Smooth muscle cell (in vitro differentiated cells): ENCODE results near the gene RIMS1. TPM values are rescaled to one million over a fixed set of nuclear protein-coding genes. Genes with fewer than 3 reads are reported as not detected.

Experiments
- DNase-seq: peaks from one replicate; lab custom pipeline; 2025; ENCODE audit not compliant: unreplicated experiment; lab: John Stamatoyannopoulos, UW
- H2AFZ ChIP-seq: fragments of 200-600 bp; sonication (generic); 2 replicates; pipeline ENCODE4 v1.6.0; 2016; ENCODE audit warnings: antibody characterized with exemption, low read depth, mild to moderate bottlenecking
- H3F3A ChIP-seq: fragments of 200-600 bp; sonication (generic); 2 replicates; pipeline ENCODE4 v1.6.0; 2017; ENCODE audit warnings: antibody characterized with exemption, low read depth
- H3K27ac ChIP-seq: fragments of 200-600 bp; sonication (generic); 2 replicates; pipeline ENCODE4 v1.5.1; 2016; ENCODE audit warnings: low read depth, mild to moderate bottlenecking
- H3K27me3 ChIP-seq: fragments of 200-600 bp; sonication (generic); 2 replicates; pipeline ENCODE4 v1.6.1; 2016; ENCODE audit warnings: low read depth, mild to moderate bottlenecking
- H3K36me3 ChIP-seq: fragments of 200-600 bp; sonication (generic); 2 replicates; pipeline ENCODE4 v1.5.1; 2016; ENCODE audit warnings: low read depth
- H3K4me1 ChIP-seq: fragments of 200-600 bp; sonication (generic); 2 replicates; pipeline ENCODE4 v1.5.1; 2016; ENCODE audit warnings: low read depth
- H3K4me2 ChIP-seq: fragments of 200-600 bp; sonication (generic); 2 replicates; pipeline ENCODE4 v1.6.0; 2016; ENCODE audit warnings: mild to moderate bottlenecking
- H3K4me3 ChIP-seq: fragments of 200-600 bp; sonication (generic); 2 replicates; pipeline ENCODE4 v1.5.1; 2016; ENCODE audit warnings: mild to moderate bottlenecking
- H3K79me2 ChIP-seq: fragments of 200-600 bp; sonication (generic); 2 replicates; pipeline ENCODE4 v1.6.0; 2016; ENCODE audit warnings: low read depth, mild to moderate bottlenecking
- H3K9ac ChIP-seq: fragments of 200-600 bp; sonication (generic); 2 replicates; pipeline ENCODE4 v1.6.0; 2016; ENCODE audit warnings: low read depth
- H3K9me3 ChIP-seq: fragments of 200-600 bp; sonication (generic); replicated peaks from 2 replicates; pipeline ENCODE4 v1.5.1; 2016; ENCODE audit warnings: low read depth
- H4K20me1 ChIP-seq: fragments of 200-600 bp; sonication (generic); 2 replicates; pipeline ENCODE4 v1.6.0; 2016; ENCODE audit warnings: low read depth
- CTCF ChIP-seq: fragments of 200-600 bp; sonication (generic); IDR thresholded peaks from 2 replicates; pipeline ENCODE4 v1.5.1; 2017; ENCODE audit warnings: borderline replicate concordance, mild to moderate bottlenecking, antibody characterized with exemption; ENCODE audit not compliant: insufficient read depth, poor library complexity, severe bottlenecking
- WGBS: methylation state at CpG from one replicate; pipeline ENCODE4 v1.1.7; 2016; ENCODE audit warnings: low lambda C conversion rate; 5-methylcytosine and 5-hydroxymethylcytosine counted together
- polyA plus RNA-seq: library from polyadenylated mRNA; unstranded; fragments of >200 nt; fragmentation: Nextera tagmentation; extraction: Ambion mirVana; gene quantifications from 2 replicates; pipeline ENCODE4 v1.2.1, GENCODE V29; 2016
- total RNA-seq: library from RNA; depleted of rRNA; stranded (reverse); fragments of >200 nt; gene quantifications from 2 replicates; pipeline ENCODE4 v1.2.3, GENCODE V29; 2014

RIMS1 gene
- total and polyA plus RNA-seq, 2 experiments from 2014 or later = 0.73 to 2.2 TPM

GRCh38 chr6:72412709-72413044, 526.3 kb downstream of the RIMS1 start:
- H3K79me2 ChIP-seq = no peaks in the 10 kb centered on the region
- 92% methylated on average over 7 of the region's 7 CpGs for WGBS
- H3F3A ChIP-seq = no peaks in the 10 kb centered on the region
- H3K4me2 ChIP-seq = no peak overlapping the region
- no peaks in the 10 kb centered on the region for H3K36me3 ChIP-seq
- no peak overlapping the region for H2AFZ ChIP-seq
- no peak overlapping the region for H3K9ac ChIP-seq
- H3K4me1 ChIP-seq = peaks cover 4% of the 10 kb centered on the region
- DNase-seq = no peak
- H3K4me3 ChIP-seq = no peak overlapping the region
- no peaks in the 10 kb centered on the region for H3K9me3 ChIP-seq
- H4K20me1 ChIP-seq = no peaks in the 10 kb centered on the region
- H3K27me3 ChIP-seq = no peaks in the 10 kb centered on the region
- H3K27ac ChIP-seq = no peak overlapping the region
- TF ChIP-seq CTCF = no peak

- Histone ChIP-seq H3K9ac (no peak overlapping the region), H3K4me3 (no peak overlapping the region), H3K79me2 (no peaks in the 10 kb centered on the region), H3K9me3 (no peaks in the 10 kb centered on the region), H3K27me3 (no peaks in the 10 kb centered on the region), H3K4me2 (peak overlapping the region; percentile 14), H3F3A (no peaks in the 10 kb centered on the region), H2AFZ (peak overlapping the region; percentile 46), H3K4me1 (peaks cover 13% of the 10 kb centered on the region), H4K20me1 (no peaks in the 10 kb centered on the region), H3K27ac (no peak overlapping the region), H3K36me3 (no peaks in the 10 kb centered on the region)
- no peak for TF ChIP-seq CTCF
- DNase-seq = no peak
- 47% methylated on average over 9 of the region's 9 CpGs for WGBS
Measured at GRCh38 chr6:72413884-72414283, 527.5 kb downstream of the RIMS1 start.

GRCh38 chr6:72414657-72415056, 528.3 kb downstream of the RIMS1 start:
- Histone ChIP-seq H3K36me3 (no peaks in the 10 kb centered on the region), H3K9me3 (no peaks in the 10 kb centered on the region), H3K79me2 (no peaks in the 10 kb centered on the region), H3K4me3 (no peak overlapping the region), H3K27me3 (no peaks in the 10 kb centered on the region), H3K9ac (no peak overlapping the region), H4K20me1 (no peaks in the 10 kb centered on the region), H3K4me2 (no peak overlapping the region), H2AFZ (no peak overlapping the region), H3K27ac (no peak overlapping the region), H3F3A (no peaks in the 10 kb centered on the region), H3K4me1 (peaks cover 14% of the 10 kb centered on the region)
- WGBS = 93% methylated on average over 4 of the region's 4 CpGs
- no peak for TF ChIP-seq CTCF
- DNase-seq = no peak

GRCh38 chr6:72416744-72417465, 530.6 kb downstream of the RIMS1 start:
- Histone ChIP-seq H3K27ac (peak overlapping the region; percentile 71), H3K9ac (no peak overlapping the region), H2AFZ (peak overlapping the region; percentile 12), H4K20me1 (no peaks in the 10 kb centered on the region), H3K79me2 (no peaks in the 10 kb centered on the region), H3K4me3 (no peak overlapping the region), H3K36me3 (no peaks in the 10 kb centered on the region), H3K4me2 (peak overlapping the region; percentile 53), H3F3A (no peaks in the 10 kb centered on the region), H3K4me1 (peaks cover 14% of the 10 kb centered on the region), H3K27me3 (no peaks in the 10 kb centered on the region), H3K9me3 (no peaks in the 10 kb centered on the region)
- no peak for DNase-seq
- WGBS = 72% methylated on average over 6 of the region's 6 CpGs
- no peak for TF ChIP-seq CTCF
